NCI-H510A treated with DMSO at 0.1 percent for 48 hours (cell line): ENCODE measurements around the gene C3orf38.
"Not testable (repeated sequence)": the region's sequence is repeated elsewhere in the genome, so short reads cannot be mapped to it uniquely, and the experiment has no call there.

ENCODE experiments used
- DNase-seq: peaks from one replicate; lab custom pipeline; 2025; lab: John Stamatoyannopoulos, UW

Gene C3orf38

DNA sequence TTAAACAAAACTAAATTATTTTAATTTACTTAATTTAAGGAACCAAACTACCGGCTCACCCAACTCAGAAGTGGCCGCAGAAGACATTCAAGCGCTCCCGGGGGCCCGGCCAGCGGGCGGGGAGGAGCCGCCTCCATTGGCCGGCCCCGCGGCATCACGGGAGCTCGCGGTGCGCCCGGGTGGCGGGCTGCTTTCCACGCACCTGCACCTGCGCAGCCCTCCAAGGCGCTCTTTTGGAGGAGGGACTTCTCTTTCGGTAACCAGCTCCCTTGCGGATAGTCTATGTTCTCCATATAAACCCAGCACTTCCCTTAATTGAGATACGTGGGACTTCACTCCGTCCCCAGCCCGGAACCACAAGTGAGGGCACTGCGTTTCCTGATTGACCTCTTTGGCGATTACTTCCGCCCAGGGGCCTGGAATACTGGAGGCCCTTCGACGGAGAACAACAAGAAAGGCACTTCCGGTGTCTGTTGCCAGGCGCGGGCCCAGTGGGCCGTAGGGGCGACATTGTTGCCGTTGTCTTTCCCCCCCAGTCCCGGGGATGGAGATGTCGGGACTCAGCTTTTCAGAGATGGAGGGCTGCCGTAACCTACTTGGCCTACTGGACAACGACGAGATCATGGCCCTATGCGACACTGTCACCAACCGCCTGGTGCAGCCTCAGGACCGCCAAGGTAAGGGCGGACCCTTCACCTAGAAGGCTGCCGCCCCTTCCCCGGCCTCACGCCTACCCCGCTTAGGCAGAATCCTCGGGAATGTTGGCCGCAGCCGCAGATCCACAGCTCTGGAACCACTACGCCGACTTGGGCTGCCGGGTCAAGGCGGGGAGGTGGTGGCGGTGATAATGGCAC is at the start of gene C3orf38:
C3orf38 (plus strand) TSS at position 451 of the 854 bp plus-strand sequence; CDS start at position 545, 94 bp downstream.
- DNase-seq = peak; percentile 80

- DNase-seq = no peak
Observed at GRCh38 chr3:88101142-88101541, 48.6 kb upstream of the C3orf38 start.

DNA sequence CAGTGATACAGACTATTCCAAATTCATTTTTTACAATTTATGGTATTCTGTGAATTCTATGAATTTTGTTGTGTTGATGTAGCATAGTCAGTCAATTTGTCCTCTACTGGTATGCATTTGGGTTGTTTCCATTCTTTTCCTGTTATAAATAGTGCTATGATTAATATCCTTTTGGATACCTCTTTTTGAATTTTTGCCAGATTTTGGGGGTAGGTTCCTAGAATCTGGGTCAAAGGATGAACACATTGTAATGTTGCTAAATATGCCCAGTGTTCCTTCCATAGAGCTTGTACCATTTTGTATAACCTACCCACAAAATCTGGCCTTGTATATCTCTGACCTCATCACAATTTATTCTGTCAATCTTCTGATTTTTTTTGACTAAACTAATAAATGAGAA is 44.4 kb upstream of the C3orf38 start:
- no peak for DNase-seq

- DNase-seq = no peak
Observed at GRCh38 chr3:88112289-88112688, 37.5 kb upstream of the C3orf38 start.

DNA sequence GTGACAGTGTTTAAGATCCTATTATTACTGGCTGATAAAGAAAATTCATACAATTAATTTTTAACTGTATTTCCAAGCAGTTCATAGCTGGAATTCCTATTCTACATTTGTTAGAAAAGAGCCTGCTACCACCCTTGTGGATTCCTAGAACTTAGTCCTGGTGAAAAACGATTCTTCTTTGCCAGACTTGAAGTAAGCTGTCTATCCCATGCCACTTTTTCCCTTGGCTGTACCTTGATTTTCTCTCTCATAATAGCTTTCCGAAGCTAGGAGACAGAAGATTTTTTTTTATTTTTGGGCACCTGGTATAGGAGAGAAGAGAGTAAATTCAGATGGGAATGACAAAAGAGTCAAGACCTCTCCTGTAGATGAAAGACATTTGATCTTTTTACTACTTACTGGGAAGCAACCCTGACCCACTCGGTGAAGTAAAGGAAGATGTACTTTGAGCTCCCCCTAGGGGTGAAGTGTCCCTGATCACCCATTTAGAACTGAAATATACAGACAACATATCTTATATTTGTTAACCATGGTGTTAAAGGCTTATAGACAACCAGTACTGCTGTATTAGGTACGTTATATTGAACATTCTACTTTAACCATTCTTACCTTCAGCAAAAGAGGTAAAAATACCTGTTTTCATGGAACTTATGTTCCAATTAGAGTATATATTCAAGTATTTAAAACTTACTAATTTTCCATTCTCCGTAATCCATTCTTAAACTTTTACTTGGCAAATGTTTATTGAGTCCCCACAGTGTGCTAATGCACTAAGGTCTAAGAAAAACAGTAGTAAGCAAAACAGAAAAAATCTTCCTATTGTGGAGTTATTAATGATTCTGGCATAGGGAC is 36.2 kb upstream of the C3orf38 start:
- peak; percentile 42 for DNase-seq

GRCh38 chr3:88114878-88115549 is 34.7 kb upstream of the C3orf38 start:
- no peak for DNase-seq

DNA sequence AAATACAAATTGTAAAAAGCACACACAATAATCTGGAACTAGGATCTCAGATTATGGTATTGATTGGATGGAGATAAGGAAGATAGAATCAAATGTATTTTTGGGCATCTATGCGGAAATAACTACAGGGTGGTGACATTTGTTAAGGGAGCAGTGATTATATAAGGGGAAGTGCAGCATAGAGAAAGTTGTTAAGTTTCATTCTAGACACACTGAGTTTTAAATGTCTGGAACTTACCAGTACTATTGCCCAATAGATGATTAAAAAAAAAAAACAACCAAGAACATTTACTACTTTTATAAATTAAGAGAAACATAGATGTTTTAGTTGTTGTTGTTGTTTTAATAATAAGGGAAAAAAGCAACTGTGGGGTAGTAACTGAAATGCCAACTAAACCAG is 32.1 kb upstream of the C3orf38 start:
- no peak for DNase-seq

GRCh38 chr3:88118603-88119002 is 31.2 kb upstream of the C3orf38 start:
- not testable (repeated sequence) for DNase-seq

DNA sequence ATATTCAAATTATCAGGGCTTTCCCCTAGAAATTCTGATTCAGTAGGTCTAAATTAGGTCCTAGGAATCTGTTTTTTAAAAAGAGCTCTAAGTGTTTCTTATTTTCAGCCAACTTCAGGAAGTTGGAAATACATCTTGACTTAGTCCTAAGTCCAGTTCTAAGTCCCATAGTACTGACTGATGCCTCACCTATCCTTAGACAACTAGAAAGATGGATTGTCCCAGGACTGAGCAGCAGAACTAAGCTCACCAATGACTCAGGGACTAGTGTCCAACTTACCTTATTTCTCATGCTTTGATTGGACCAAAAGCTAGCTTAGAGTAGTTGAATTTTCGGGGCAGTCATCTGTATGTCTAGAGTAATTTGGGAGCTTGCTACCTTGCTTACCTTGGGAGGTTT is 26.2 kb upstream of the C3orf38 start:
- DNase-seq = no peak

- DNase-seq = no peak
Observed at GRCh38 chr3:88131695-88132094, 18.1 kb upstream of the C3orf38 start.

GRCh38 chr3:88132894-88133293 is 16.9 kb upstream of the C3orf38 start:
- no peak for DNase-seq

DNA sequence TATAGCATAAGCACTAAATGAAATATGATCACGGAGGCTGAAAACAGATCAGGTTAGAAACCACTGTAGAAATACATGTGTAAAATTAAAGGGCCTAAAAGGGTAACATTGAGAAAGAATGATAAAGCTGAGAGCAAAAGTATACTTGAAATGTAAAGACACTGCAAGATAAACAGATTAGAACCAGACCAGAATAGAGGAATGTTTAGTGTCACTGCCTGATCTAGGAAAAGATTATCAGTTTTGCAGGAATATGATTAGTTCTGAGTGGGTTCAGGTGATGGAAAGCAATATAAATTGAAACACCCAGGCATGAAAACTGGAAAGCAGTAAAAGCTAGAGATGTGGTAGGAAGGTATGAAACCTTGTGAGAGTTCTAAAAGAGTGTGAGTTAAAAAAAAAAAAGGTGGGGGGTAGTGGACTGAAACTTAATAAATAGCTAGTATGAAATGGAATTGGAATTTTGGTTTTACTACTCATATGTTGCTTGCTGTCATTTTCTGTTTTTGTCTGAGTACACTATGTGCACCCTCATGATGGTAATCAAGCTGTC is 16.0 kb upstream of the C3orf38 start:
- DNase-seq = no peak

GRCh38 chr3:88137836-88138235 is 11.9 kb upstream of the C3orf38 start:
- DNase-seq = no peak

DNA sequence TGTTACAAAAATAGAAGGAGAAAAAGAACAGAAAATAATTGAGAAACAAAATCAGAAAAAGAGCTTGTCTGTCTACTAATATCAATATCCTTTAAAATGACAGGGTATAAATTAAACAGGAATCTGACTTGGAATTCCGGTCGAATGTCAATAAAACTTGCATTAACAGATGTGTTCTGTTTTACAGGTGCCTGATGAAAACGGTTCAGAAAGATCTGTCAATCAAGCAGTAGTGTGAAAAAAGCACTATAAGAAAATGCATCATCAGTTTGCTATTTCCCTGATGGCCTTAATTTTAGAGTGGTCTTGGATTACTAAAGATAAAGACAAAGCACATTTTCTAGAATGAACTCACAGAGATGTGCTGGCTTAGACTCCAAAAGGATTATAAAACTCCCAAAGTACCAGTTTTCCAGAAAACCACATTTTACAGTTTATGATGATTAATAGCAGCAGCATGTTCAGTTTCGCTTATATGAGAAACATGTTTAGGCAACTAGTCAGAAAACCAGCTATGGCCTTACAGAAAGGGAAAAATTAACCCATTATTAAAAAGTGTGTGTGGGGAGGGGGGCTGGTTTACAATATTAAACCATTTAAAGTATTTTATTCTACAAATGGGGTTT is 8.2 kb upstream of the C3orf38 start:
- no peak for DNase-seq

GRCh38 chr3:88142094-88142624 is 7.6 kb upstream of the C3orf38 start:
- no peak for DNase-seq

DNA sequence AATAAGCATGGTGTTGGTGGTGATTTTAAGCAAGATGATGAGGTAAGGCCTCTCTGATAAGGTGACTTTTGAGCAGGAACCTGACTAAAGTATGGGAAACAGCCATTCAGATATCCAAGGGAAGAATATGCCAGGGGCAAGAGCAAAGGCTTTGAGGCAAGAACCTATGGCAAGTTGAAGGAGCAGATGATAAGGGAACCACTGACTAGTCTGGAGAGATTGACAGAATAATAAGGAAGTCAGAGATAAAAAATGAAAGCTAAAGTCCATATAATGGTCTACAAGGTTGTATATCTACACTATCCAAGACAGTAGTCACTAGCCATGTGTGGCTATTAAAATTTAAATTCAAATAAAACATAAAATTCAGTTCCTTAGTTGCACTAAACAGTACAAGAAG is 2.5 kb upstream of the C3orf38 start:
- no peak for DNase-seq

- DNase-seq = no peak
Observed at GRCh38 chr3:88148651-88149050, 1.1 kb upstream of the C3orf38 start.

GRCh38 chr3:88149101-88149508 is 654 bp upstream of the C3orf38 start:
- DNase-seq = no peak

DNA sequence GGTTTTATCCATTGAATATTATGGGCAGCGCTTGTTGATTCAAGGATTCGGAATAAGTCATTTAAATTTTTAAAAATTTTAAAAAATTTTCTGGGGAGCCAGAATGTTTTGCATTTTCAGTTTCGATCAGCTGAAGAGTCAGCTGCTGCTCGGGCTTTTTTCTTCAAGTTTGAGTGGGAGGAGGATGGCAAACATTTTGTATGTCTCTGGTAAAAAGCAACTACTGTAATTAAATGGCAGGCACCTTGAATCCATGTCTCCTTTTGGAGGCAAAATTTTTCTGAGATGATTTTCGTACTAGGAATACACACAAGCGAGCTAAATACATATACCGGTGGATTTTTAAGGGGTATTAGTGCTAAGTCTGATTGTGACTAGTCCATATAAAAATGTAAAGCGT is 612 bp downstream of the C3orf38 start:
- no peak for DNase-seq

GRCh38 chr3:88150806-88151205 is 1.0 kb downstream of the C3orf38 start:
- no peak for DNase-seq

DNA sequence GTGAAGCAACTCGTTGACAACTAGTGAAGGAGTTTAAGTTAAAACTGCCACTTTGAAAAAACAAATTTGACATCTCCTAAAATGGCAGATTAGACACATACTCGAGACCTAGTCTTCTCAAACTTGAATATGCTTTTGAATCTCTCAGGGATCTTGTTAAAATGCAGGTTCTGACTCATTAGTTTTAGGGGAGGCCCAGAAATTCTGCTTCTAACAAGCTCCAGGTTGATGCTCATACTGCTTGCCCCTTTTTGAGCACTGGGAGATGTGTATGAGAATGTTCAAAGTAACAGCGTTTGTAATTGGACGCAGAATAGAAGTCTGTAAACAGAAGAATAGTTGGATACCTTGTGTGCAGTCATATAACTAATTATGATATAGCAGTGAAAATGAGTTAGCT is 1.6 kb downstream of the C3orf38 start:
- no peak for DNase-seq
